Keratinocyte (primary cell): ENCODE measurements around the gene ATG10. TPM values are rescaled to one million over a fixed set of nuclear protein-coding genes. Genes with fewer than 3 reads are reported as not detected.
"Not testable (repeated sequence)": the region's sequence is repeated elsewhere in the genome, so short reads cannot be mapped to it uniquely, and the experiment has no call there.

Experiments
- DNase-seq: peaks from one replicate; pipeline ENCODE4 v3.0.0-alpha.2; 2011; ENCODE audit warnings: low read depth, missing footprints, low spot score
- FAIRE-seq: peaks from 2 replicates; lab custom pipeline; 2011; peaks lifted over from hg19 to GRCh38; lab: Jason Lieb, UNC
- H2AFZ ChIP-seq: 2 replicates; pipeline ENCODE4 v1.6.0; 2012; ENCODE audit warnings: low read length, control low read depth, inconsistent platforms; ENCODE audit not compliant: control insufficient read depth
- H3K27ac ChIP-seq: 2 replicates; pipeline ENCODE4 v1.5.1; 2011; ENCODE audit warnings: low read length; ENCODE audit not compliant: control insufficient read depth, insufficient read depth
- H3K27me3 ChIP-seq: 3 replicates; pipeline ENCODE4 v1.6.0; 2011; ENCODE audit warnings: low read length; ENCODE audit not compliant: control insufficient read depth, insufficient read depth; ENCODE audit errors: extremely low read depth
- H3K36me3 ChIP-seq, 2 experiments: 2 replicates in 1 of 2; 3 replicates in 1 of 2; pipeline ENCODE4 v1.5.1; 2011; ENCODE audit warnings: low read length in 2 of 2, mild to moderate bottlenecking in 1 of 2; ENCODE audit not compliant: control insufficient read depth in 2 of 2, insufficient read depth in 2 of 2; ENCODE audit errors: extremely low read depth in 1 of 2
- H3K4me1 ChIP-seq: 3 replicates; pipeline ENCODE4 v1.5.1; 2011; ENCODE audit warnings: low read length; ENCODE audit not compliant: control insufficient read depth, insufficient read depth; ENCODE audit errors: extremely low read depth
- H3K4me2 ChIP-seq: 3 replicates; pipeline ENCODE4 v1.6.0; 2011; ENCODE audit warnings: low read depth, low read length; ENCODE audit not compliant: control insufficient read depth, insufficient read depth; ENCODE audit errors: extremely low read depth
- H3K4me3 ChIP-seq, 3 experiments: fragments of 200-600 bp in 1 of 3; sonication (generic) in 1 of 3; 2 replicates in 2 of 3; 3 replicates in 1 of 3; pipeline ENCODE4 v1.5.1; 2011 to 2016; ENCODE audit warnings: low read length in 3 of 3, mild to moderate bottlenecking in 3 of 3, control low read depth in 2 of 3, inconsistent platforms in 1 of 3, low read depth in 1 of 3, mixed read lengths in 1 of 3, mixed run types in 1 of 3, moderate library complexity in 1 of 3; ENCODE audit not compliant: control insufficient read depth in 2 of 3, insufficient read depth in 2 of 3; ENCODE audit errors: extremely low read depth in 1 of 3
- H3K79me2 ChIP-seq: 2 replicates; pipeline ENCODE4 v1.6.0; 2012; ENCODE audit warnings: low read length; ENCODE audit not compliant: control insufficient read depth, insufficient read depth
- H3K9ac ChIP-seq: 3 replicates; pipeline ENCODE4 v1.6.0; 2011; ENCODE audit warnings: low read length; ENCODE audit not compliant: control insufficient read depth, insufficient read depth; ENCODE audit errors: extremely low read depth
- H3K9me1 ChIP-seq: 3 replicates; pipeline ENCODE4 v1.6.0; 2011; ENCODE audit warnings: low read length; ENCODE audit not compliant: control insufficient read depth, insufficient read depth; ENCODE audit errors: extremely low read depth
- H3K9me3 ChIP-seq: 2 replicates; pipeline ENCODE4 v1.5.1; 2012; ENCODE audit warnings: low read depth, low read length; ENCODE audit not compliant: control insufficient read depth
- H4K20me1 ChIP-seq: 3 replicates; pipeline ENCODE4 v1.6.0; 2011; ENCODE audit warnings: low read length; ENCODE audit not compliant: control insufficient read depth, insufficient read depth; ENCODE audit errors: extremely low read depth
- EZH2 ChIP-seq: IDR thresholded peaks from one replicate; pipeline ENCODE4 v1.6.1; 2012; ENCODE audit warnings: inconsistent platforms, mild to moderate bottlenecking, low read length, moderate library complexity
- dilution Hi-C: fragments of 300-500 bp; cut with MboI; formaldehyde crosslinking; loops from one replicate; pipeline ENCODE4 v1.7.0; 2020; ENCODE audit warnings: low sequenced_read_pairs; ENCODE audit not compliant: extremely low pct_ligation_motif_present
- polyA plus RNA-seq, 5 experiments: library from polyadenylated mRNA; depleted of rRNA in 3 of 5; stranded (reverse) in 3 of 5; stranded (forward) in 1 of 5; unstranded in 1 of 5; fragments of >200 nt; gene quantifications; 1 replicate in 1 of 5; 2 replicates in 3 of 5; 3 replicates in 1 of 5; pipeline versions ENCODE4 v1.2.1 to v1.2.3, GENCODE V29; 2011 to 2012; ENCODE audit warnings: missing spikeins in 2 of 5, low read depth in 1 of 5, low replicate concordance in 1 of 5
- TF ChIP-seq, protein P1 (sequence below), 3 experiments: IDR thresholded peaks in 1 of 3; conservative IDR thresholded peaks in 1 of 3; optimal IDR thresholded peaks in 1 of 3; 2 replicates in 2 of 3; 3 replicates in 1 of 3; pipeline versions ENCODE3 to v1.5.1; 2011; ENCODE audit warnings: low read length in 3 of 3, mild to moderate bottlenecking in 3 of 3, moderate library complexity in 2 of 3, control low read depth in 1 of 3, inconsistent platforms in 1 of 3; ENCODE audit not compliant: insufficient read depth in 2 of 3; ENCODE audit errors: extremely low read depth in 1 of 3

The ATG10 gene
- polyA plus RNA-seq, 1 donor (not counting 4 experiments of a cell fraction or from before 2014, with no cell fraction given), result 5.4 TPM

DNA sequence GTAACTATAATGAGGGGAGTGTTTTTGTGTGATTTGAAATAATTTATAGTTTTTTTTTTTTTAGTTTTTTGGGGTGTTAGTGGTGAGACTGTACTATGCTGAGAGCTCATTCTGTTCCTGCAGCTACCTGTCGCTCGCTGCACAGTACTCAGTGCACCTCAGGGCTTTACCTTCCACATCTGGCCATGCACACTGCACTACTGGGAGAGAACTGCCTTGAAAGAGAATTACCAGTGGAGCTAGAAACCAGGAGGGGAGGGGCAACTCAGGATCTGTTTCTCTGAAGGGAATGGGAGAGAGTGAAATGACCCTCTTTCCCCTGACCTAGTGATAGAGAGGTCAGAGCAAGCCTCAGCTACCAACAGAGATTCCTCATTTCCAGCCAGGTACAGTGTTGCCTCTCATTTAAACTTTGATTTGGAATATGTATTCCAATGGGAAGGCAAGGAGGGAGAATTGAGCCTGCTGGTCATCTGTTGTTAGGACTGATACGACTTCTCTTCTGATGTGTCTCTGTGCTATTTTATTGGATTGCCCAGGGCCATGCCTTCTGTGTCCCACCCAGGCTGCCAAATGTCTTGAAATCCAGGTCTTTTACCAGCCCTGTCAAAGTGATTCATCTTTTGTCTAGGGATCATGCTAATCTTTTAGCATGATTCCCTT lies 8.9 kb downstream of the ATG10 start:
- dilution Hi-C loops, result no loop called here
- Histone ChIP-seq H3K4me3 (no peak overlapping the region), H3K79me2 (no peaks in the 10 kb centered on the region), H3K9me3 (no peaks in the 10 kb centered on the region), H4K20me1 (no peaks in the 10 kb centered on the region), H3K27ac (no peak overlapping the region), H3K4me2 (no peak overlapping the region), H3K36me3 (peaks cover 0 to 1% of the 10 kb centered on the region in 2 experiments), H3K4me1 (no peaks in the 10 kb centered on the region), H3K9ac (no peak overlapping the region), H2AFZ (no peak overlapping the region), H3K9me1 (no peaks in the 10 kb centered on the region), H3K27me3 (no peaks in the 10 kb centered on the region)
- TF ChIP-seq, protein P1, sequence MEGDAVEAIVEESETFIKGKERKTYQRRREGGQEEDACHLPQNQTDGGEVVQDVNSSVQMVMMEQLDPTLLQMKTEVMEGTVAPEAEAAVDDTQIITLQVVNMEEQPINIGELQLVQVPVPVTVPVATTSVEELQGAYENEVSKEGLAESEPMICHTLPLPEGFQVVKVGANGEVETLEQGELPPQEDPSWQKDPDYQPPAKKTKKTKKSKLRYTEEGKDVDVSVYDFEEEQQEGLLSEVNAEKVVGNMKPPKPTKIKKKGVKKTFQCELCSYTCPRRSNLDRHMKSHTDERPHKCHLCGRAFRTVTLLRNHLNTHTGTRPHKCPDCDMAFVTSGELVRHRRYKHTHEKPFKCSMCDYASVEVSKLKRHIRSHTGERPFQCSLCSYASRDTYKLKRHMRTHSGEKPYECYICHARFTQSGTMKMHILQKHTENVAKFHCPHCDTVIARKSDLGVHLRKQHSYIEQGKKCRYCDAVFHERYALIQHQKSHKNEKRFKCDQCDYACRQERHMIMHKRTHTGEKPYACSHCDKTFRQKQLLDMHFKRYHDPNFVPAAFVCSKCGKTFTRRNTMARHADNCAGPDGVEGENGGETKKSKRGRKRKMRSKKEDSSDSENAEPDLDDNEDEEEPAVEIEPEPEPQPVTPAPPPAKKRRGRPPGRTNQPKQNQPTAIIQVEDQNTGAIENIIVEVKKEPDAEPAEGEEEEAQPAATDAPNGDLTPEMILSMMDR (optimal IDR thresholded peaks at IDR 0.05 in 1 of 3, IDR thresholded peaks at IDR 0.05 in 1 of 3, conservative IDR thresholded peaks at IDR 0.05 in 1 of 3; ENCODE audit: extremely low read depth in 1 of 3, insufficient read depth in 2 of 3, low read length in 3 of 3), result no peak
- no peak for TF ChIP-seq EZH2
- no peak for DNase-seq
- FAIRE-seq, result no peak

DNA sequence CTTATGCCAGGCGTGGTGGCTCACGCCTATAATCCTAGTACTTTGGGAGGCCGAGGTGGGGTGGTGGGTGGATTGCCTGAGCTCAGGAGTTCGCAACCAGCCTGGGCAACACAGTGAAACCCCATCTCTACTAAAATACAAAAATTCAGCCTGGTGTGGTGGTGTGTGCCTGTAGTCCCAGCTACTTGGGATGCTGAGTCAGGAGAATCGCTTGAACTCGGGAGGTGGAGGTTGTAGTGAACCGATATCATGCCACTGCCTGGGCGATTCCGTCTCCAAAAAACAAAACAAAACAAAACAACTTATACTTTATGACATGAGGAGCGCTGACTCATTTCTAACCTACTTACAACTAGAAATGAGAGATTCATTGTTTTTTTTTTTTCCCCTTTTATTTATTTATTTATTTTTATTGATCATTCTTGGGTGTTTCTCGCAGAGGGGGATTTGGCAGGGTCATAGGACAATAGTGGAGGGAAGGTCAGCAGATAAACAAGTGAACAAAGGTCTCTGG lies 10.4 kb downstream of the ATG10 start:
- H4K20me1 ChIP-seq, H2AFZ ChIP-seq, H3K27ac ChIP-seq, H3K4me1 ChIP-seq, H3K9ac ChIP-seq, H3K27me3 ChIP-seq, H3K9me3 ChIP-seq, dilution Hi-C loops, FAIRE-seq, H3K36me3 ChIP-seq, H3K4me3 ChIP-seq, H3K9me1 ChIP-seq, DNase-seq, H3K4me2 ChIP-seq, H3K79me2 ChIP-seq: not testable (repeated sequence)

DNA sequence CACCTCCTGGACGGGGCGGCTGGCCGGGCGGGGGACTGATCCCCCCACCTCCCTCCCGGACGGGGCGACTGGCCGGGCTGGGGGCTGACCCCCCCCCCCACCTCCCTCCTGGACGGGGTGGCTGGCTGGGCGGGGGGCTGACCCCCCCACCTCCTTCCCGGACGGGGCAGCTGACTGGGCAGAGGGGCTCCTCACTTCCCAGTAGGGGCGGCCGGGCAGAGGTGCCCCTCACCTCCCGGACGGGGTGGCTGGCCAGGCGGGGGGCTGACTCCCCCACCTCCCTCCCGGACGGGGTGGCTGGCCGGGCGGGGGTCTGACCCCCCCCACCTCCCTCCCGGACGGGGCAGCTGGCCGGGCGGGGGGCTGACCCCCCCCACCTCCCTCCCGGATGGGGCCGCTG lies 11.3 kb downstream of the ATG10 start:
- DNase-seq, FAIRE-seq, H3K27me3 ChIP-seq, H3K4me1 ChIP-seq, H3K79me2 ChIP-seq, H3K36me3 ChIP-seq, H3K4me3 ChIP-seq, H3K27ac ChIP-seq, dilution Hi-C loops, H3K4me2 ChIP-seq, H2AFZ ChIP-seq, H3K9me1 ChIP-seq, H3K9ac ChIP-seq, H3K9me3 ChIP-seq, H4K20me1 ChIP-seq: not testable (repeated sequence)

DNA sequence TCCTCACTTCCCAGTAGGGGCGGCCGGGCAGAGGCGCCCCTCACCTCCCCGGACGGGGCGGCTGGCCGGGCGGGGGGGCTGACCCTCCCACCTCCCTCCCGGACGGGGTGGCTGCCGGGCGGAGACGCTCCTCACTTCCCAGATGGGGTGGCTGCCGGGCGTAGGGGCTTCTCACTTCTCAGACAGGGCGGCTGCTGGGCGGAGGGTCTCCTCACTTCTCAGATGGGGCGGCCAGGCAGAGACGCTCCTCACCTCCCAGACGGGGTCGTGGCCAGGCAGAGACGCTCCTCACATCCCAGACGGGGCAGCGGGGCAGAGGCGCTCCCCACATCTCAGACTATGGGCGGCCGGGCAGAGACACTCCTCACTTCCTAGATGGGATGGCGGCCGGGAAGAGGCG lies 11.7 kb downstream of the ATG10 start:
- dilution Hi-C loops, H3K27me3 ChIP-seq, H3K27ac ChIP-seq, H3K4me3 ChIP-seq, H3K9me3 ChIP-seq, H3K79me2 ChIP-seq, H3K4me1 ChIP-seq, DNase-seq, H2AFZ ChIP-seq, H4K20me1 ChIP-seq, H3K9me1 ChIP-seq, FAIRE-seq, H3K9ac ChIP-seq, H3K36me3 ChIP-seq, H3K4me2 ChIP-seq: not testable (repeated sequence)
